Posterior cingulate gyrus (tissue), 11 donors: Measurements from ENCODE around the gene URI1.
"Not testable (repeated sequence)": the region's sequence is repeated elsewhere in the genome, so short reads cannot be mapped to it uniquely, and the experiment has no call there.

ENCODE experiments used
- DNase-seq, 10 donors: peaks; one replicate each; pipeline versions ENCODE4 v3.0.0 to v3.0.0-alpha.2; 2020 to 2021; ENCODE audit warnings: mixed read lengths in 3 of 10
- intact Hi-C: fragments of 100-400 bp; cut with DNase I; formaldehyde crosslinking; loops from one replicate; pipeline ENCODE4 v1.15.1; 2023

URI1 gene

GRCh38 chr19:30011051-30011578 lies 69.1 kb downstream of the URI1 start:
- peak in 2 of 10 donors; percentile 13 to 47 for DNase-seq
- intact Hi-C loops, result no loop called here

- no peak for DNase-seq
- intact Hi-C loops, result no loop called here
Measured at GRCh38 chr19:30014770-30015169, 72.7 kb downstream of the URI1 start.

GRCh38 chr19:30017172-30017571 lies 75.1 kb downstream of the URI1 start:
- DNase-seq, result no peak
- intact Hi-C loops, result no loop called here

GRCh38 chr19:30020189-30020588 lies 78.2 kb downstream of the URI1 start:
- intact Hi-C loops, result no loop called here
- no peak for DNase-seq

GRCh38 chr19:30022659-30023058 lies 80.6 kb downstream of the URI1 start:
- DNase-seq, result no peak
- intact Hi-C loops, result no loop called here

GRCh38 chr19:30023330-30023729 lies 81.3 kb downstream of the URI1 start:
- intact Hi-C loops, result no loop called here
- DNase-seq, result no peak

- intact Hi-C loops, result no loop called here
- DNase-seq, result no peak
Measured at GRCh38 chr19:30024091-30024490, 82.1 kb downstream of the URI1 start.

- no peak for DNase-seq
- intact Hi-C loops, result no loop called here
Measured at GRCh38 chr19:30026933-30027332, 84.9 kb downstream of the URI1 start.

- no peak for DNase-seq
- intact Hi-C loops, result no loop called here
Measured at GRCh38 chr19:30028118-30028991, 86.3 kb downstream of the URI1 start.

- intact Hi-C loops, result no loop called here
- no peak for DNase-seq
Measured at GRCh38 chr19:30028992-30029343, 86.9 kb downstream of the URI1 start.

GRCh38 chr19:30029721-30030510 lies 87.9 kb downstream of the URI1 start:
- intact Hi-C loops, result no loop called here

GRCh38 chr19:30034321-30034720 lies 92.3 kb downstream of the URI1 start:
- intact Hi-C loops, result no loop called here
- no peak for DNase-seq

More at GRCh38 chr19:30029721-30030510, 87.9 kb downstream of the URI1 start:
- no peak for DNase-seq

- intact Hi-C loops, result no loop called here
- DNase-seq, result no peak
Measured at GRCh38 chr19:30036154-30037129, 94.4 kb downstream of the URI1 start.

GRCh38 chr19:30037835-30038234 lies 95.8 kb downstream of the URI1 start:
- no peak for DNase-seq
- intact Hi-C loops, result no loop called here

- DNase-seq, result not testable (repeated sequence)
Measured at GRCh38 chr19:30041931-30042330, 99.9 kb downstream of the URI1 start.

GRCh38 chr19:30043008-30043407 lies 101.0 kb downstream of the URI1 start:
- not testable (repeated sequence) for DNase-seq
- intact Hi-C loops, result loop anchor here (10.0 kb wide), 2 partner anchors 362 to 622 kb away; no protein-coding TSS in a partner anchor

More at GRCh38 chr19:30041931-30042330, 99.9 kb downstream of the URI1 start:
- intact Hi-C loops, result loop anchor here (10.0 kb wide), 2 partner anchors 363 to 623 kb away; no protein-coding TSS in a partner anchor

GRCh38 chr19:30044273-30045248 lies 102.5 kb downstream of the URI1 start:
- no peak for DNase-seq
- intact Hi-C loops, result loop anchor here (10.0 kb wide), 2 partner anchors 360 to 620 kb away; no protein-coding TSS in a partner anchor

- DNase-seq, result peak in 1 of 10 donors; percentile 78
- intact Hi-C loops, result loop anchor here (1.0 to 10.0 kb wide), 3 partner anchors 178 to 618 kb away; no protein-coding TSS in a partner anchor
Measured at GRCh38 chr19:30046522-30046921, 104.5 kb downstream of the URI1 start.

- DNase-seq, result no peak
- intact Hi-C loops, result loop anchor here (10.0 kb wide), 2 partner anchors 357 to 617 kb away; no protein-coding TSS in a partner anchor
Measured at GRCh38 chr19:30047432-30047831, 105.4 kb downstream of the URI1 start.
